Glutamatergic neuron (in vitro differentiated cells): ENCODE data around the gene TNC. TPM values are rescaled to one million over a fixed set of nuclear protein-coding genes. Genes with fewer than 3 reads are reported as not detected.

Experiments
- DNase-seq: peaks from one replicate; pipeline ENCODE4 v3.0.0; 2022
- H3K27ac Mint-ChIP-seq: one replicate; pipeline ENCODE4 v1.8.0; 2020; ENCODE audit warnings: mild to moderate bottlenecking, mixed read lengths, inconsistent platforms; ENCODE audit not compliant: unreplicated experiment
- H3K27me3 Mint-ChIP-seq: one replicate; pipeline ENCODE4 v1.8.0; 2020; ENCODE audit warnings: mild to moderate bottlenecking, moderate library complexity, mixed read lengths, inconsistent platforms; ENCODE audit not compliant: unreplicated experiment
- H3K36me3 Mint-ChIP-seq: one replicate; pipeline ENCODE4 v1.8.0; 2020; ENCODE audit warnings: mild to moderate bottlenecking, mixed read lengths, inconsistent platforms; ENCODE audit not compliant: unreplicated experiment
- H3K4me1 Mint-ChIP-seq: one replicate; pipeline ENCODE4 v1.8.0; 2020; ENCODE audit warnings: mild to moderate bottlenecking, low read depth, mixed read lengths, inconsistent platforms; ENCODE audit not compliant: unreplicated experiment
- H3K4me3 Mint-ChIP-seq: one replicate; pipeline ENCODE4 v1.8.0; 2020; ENCODE audit warnings: mild to moderate bottlenecking, mixed read lengths, inconsistent platforms; ENCODE audit not compliant: unreplicated experiment
- H3K9me3 Mint-ChIP-seq: one replicate; pipeline ENCODE4 v1.8.0; 2020; ENCODE audit warnings: mild to moderate bottlenecking, moderate library complexity, mixed read lengths, inconsistent platforms; ENCODE audit not compliant: unreplicated experiment
- total RNA-seq: library from RNA; stranded (reverse); fragmentation: NEBNext Ultra II Directional; extraction: Animal tissue kit (Norgen Biotek cat#: 25700); gene quantifications from one replicate; pipeline ENCODE4 v1.2.1, GENCODE V29; 2021; ENCODE audit not compliant: unreplicated experiment
- TF ChIP-seq, protein P1 (sequence below): fragments of 200-600 bp; sonication (generic); IDR thresholded peaks from one replicate; pipeline ENCODE4 v1.5.0; 2021; ENCODE audit not compliant: partially characterized antibody, unreplicated experiment

The TNC gene
- total RNA-seq, 1 donor from 2014 or later = 34.5 TPM

GRCh38 chr9:115005322-115005721 is 112.6 kb downstream of the TNC start:
- peaks cover 2% of the 10 kb centered on the region for H3K27me3 Mint-ChIP-seq
- H3K27ac Mint-ChIP-seq = no peak overlapping the region
- TF ChIP-seq, protein P1, sequence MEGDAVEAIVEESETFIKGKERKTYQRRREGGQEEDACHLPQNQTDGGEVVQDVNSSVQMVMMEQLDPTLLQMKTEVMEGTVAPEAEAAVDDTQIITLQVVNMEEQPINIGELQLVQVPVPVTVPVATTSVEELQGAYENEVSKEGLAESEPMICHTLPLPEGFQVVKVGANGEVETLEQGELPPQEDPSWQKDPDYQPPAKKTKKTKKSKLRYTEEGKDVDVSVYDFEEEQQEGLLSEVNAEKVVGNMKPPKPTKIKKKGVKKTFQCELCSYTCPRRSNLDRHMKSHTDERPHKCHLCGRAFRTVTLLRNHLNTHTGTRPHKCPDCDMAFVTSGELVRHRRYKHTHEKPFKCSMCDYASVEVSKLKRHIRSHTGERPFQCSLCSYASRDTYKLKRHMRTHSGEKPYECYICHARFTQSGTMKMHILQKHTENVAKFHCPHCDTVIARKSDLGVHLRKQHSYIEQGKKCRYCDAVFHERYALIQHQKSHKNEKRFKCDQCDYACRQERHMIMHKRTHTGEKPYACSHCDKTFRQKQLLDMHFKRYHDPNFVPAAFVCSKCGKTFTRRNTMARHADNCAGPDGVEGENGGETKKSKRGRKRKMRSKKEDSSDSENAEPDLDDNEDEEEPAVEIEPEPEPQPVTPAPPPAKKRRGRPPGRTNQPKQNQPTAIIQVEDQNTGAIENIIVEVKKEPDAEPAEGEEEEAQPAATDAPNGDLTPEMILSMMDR = no peak
- peaks cover 4% of the 10 kb centered on the region for H3K36me3 Mint-ChIP-seq
- peak; percentile 25 for DNase-seq
- H3K4me3 Mint-ChIP-seq = no peak overlapping the region
- peaks cover 9% of the 10 kb centered on the region for H3K4me1 Mint-ChIP-seq
- peaks cover under 1% of the 10 kb centered on the region for H3K9me3 Mint-ChIP-seq

DNA sequence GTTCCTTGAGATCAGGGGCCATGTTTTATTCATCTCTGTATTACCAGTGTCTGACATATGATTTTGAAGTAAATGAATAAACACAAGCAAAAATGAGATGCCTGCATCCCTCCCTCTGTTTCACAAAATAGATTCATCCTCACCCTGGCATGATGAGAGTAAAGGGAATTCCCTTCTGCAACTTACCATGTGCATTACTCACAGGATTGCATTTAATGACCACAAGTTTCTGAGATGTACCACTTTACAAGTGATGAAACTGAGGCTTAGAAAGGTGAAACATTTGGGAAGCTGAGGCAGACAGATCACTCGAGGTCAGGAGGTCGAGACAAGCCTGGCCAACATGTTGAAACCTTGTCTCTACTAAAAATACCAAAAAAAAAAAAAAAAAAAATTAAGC is 113.4 kb downstream of the TNC start:
- H3K9me3 Mint-ChIP-seq = no peaks in the 10 kb centered on the region
- H3K27me3 Mint-ChIP-seq = peaks cover 5% of the 10 kb centered on the region
- no peak overlapping the region for H3K4me3 Mint-ChIP-seq
- H3K4me1 Mint-ChIP-seq = peaks cover 10% of the 10 kb centered on the region
- peaks cover 4% of the 10 kb centered on the region for H3K36me3 Mint-ChIP-seq
- TF ChIP-seq, protein P1 = no peak
- no peak for DNase-seq
- no peak overlapping the region for H3K27ac Mint-ChIP-seq

GRCh38 chr9:115002371-115003120 is 115.4 kb downstream of the TNC start:
- DNase-seq = no peak
- Mint-ChIP-seq H3K36me3 (peaks cover 4% of the 10 kb centered on the region), H3K4me1 (peaks cover 3% of the 10 kb centered on the region), H3K27ac (no peak overlapping the region), H3K4me3 (no peak overlapping the region), H3K9me3 (no peaks in the 10 kb centered on the region), H3K27me3 (peaks cover 5% of the 10 kb centered on the region)
- TF ChIP-seq, protein P1 = no peak

- no peak overlapping the region for H3K4me3 Mint-ChIP-seq
- H3K9me3 Mint-ChIP-seq = no peaks in the 10 kb centered on the region
- DNase-seq = no peak
- TF ChIP-seq, protein P1 = no peak
- peaks cover 5% of the 10 kb centered on the region for H3K27me3 Mint-ChIP-seq
- peaks cover 4% of the 10 kb centered on the region for H3K36me3 Mint-ChIP-seq
- H3K4me1 Mint-ChIP-seq = peaks cover 3% of the 10 kb centered on the region
- no peak overlapping the region for H3K27ac Mint-ChIP-seq
Observed at GRCh38 chr9:115000217-115000639, 117.7 kb downstream of the TNC start.

DNA sequence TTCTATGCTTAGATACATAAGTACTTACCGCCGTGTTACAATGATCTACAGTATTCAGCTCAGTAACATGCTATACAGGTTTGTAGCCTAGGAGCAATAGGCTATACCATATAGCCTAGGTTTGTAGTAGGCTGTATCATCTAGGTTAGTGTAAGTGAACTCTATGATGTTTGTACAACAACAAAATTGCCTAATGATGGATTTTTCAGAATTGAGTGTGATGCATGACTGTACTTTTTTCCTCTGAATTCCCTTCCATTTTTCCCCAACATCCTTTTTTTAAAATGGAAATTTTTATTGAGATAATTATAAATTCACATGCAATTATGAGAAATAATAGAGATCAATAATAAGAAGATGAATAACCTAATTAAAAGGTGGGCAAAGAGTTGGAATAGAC is 119.6 kb downstream of the TNC start:
- TF ChIP-seq, protein P1 = no peak
- H3K4me3 Mint-ChIP-seq = no peak overlapping the region
- peaks cover 3% of the 10 kb centered on the region for H3K4me1 Mint-ChIP-seq
- DNase-seq = no peak
- H3K27ac Mint-ChIP-seq = no peak overlapping the region
- H3K36me3 Mint-ChIP-seq = peaks cover 4% of the 10 kb centered on the region
- peaks cover 5% of the 10 kb centered on the region for H3K27me3 Mint-ChIP-seq
- no peaks in the 10 kb centered on the region for H3K9me3 Mint-ChIP-seq
